Suprapubic skin (tissue), 4 donors: ENCODE data around the gene MYO1C. TPM values are rescaled to one million over a fixed set of nuclear protein-coding genes. Genes with fewer than 3 reads are reported as not detected.
"Not testable (repeated sequence)": the region's sequence is repeated elsewhere in the genome, so short reads cannot be mapped to it uniquely, and the experiment has no call there.

Source experiments
- DNase-seq, 2 donors: peaks; one replicate each; pipeline ENCODE4 v3.0.0-alpha.2; 2019; ENCODE audit warnings: low spot score in 2 of 2
- H3K27ac ChIP-seq: fragments of 200-600 bp; sonication (generic); one replicate; pipeline ENCODE4 v1.5.1; 2019
- H3K27me3 ChIP-seq: fragments of 200-600 bp; sonication (generic); one replicate; pipeline ENCODE4 v1.5.1; 2019
- H3K36me3 ChIP-seq: fragments of 200-600 bp; sonication (generic); one replicate; pipeline ENCODE4 v1.5.1; 2019
- H3K4me1 ChIP-seq: fragments of 200-600 bp; sonication (generic); one replicate; pipeline ENCODE4 v1.5.1; 2019
- H3K4me3 ChIP-seq: fragments of 200-600 bp; sonication (generic); one replicate; pipeline ENCODE4 v1.5.1; 2019; ENCODE audit warnings: mild to moderate bottlenecking
- H3K9me3 ChIP-seq: fragments of 200-600 bp; sonication (generic); one replicate; pipeline ENCODE4 v1.5.1; 2019
- EP300 ChIP-seq: sonication (generic); formaldehyde crosslinking; IDR thresholded peaks from one replicate; pipeline ENCODE4 v1.6.1; 2017; ENCODE audit warnings: antibody characterized with exemption
- POLR2A ChIP-seq, 2 donors: fragments of 450-650 bp; IDR thresholded peaks; one replicate each; pipeline ENCODE4 v1.6.1; 2017; ENCODE audit warnings: antibody characterized with exemption in 2 of 2, mild to moderate bottlenecking in 2 of 2, moderate library complexity in 2 of 2
- POLR2AphosphoS5 ChIP-seq, 3 donors: sonication (generic); formaldehyde crosslinking; IDR thresholded peaks; one replicate each; pipeline ENCODE4 v1.6.1; 2017; ENCODE audit warnings: antibody characterized with exemption in 3 of 3
- WGBS: methylation state at CpG from one replicate; pipeline ENCODE4 v1.1.5; 2018; 5-methylcytosine and 5-hydroxymethylcytosine counted together
- total RNA-seq, 4 donors: library from RNA; depleted of rRNA; stranded (reverse); fragments of >200 nt; gene quantifications; one replicate each; pipeline ENCODE4 v1.1.0, GENCODE V29; 2016
- TF ChIP-seq, protein P1 (sequence below), 2 donors: fragments of 200-600 bp in 1 of 2; fragments of 450-650 bp in 1 of 2; sonication (generic) in 1 of 2; IDR thresholded peaks; one replicate each; pipeline ENCODE4 v1.5.1; 2016 to 2019; ENCODE audit warnings: antibody characterized with exemption in 2 of 2, mild to moderate bottlenecking in 1 of 2, moderate library complexity in 1 of 2

Gene MYO1C
- total RNA-seq, 4 donors from 2014 or later, result 74.9 to 116 (median 103) TPM

DNA sequence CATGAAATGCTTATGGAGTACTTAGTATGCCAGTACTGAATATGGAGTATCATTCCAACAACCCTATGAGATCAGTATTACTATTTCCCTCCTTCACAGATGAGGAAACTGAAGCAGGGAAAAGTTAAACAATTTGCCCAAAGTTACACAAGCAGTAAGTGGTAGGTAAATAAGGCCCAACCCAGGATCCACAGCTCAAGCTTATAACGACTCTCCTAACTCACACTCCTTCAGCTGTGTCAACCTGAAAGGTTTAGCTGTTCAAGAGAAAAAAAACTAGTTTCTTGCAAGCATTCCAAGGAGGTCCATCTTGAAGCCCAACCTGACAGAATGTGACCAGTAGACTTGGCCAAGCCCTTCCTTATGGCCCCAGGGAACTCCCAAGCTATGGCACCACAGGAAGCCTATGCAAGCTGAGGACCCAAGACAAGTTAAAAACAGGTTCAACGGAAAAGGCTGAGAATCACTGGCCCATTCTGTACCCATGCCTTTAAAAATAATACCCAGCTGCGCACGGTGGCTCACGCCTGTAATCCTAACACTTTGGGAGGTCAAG lies 43.0 kb downstream of the MYO1C start:
- DNase-seq, result no peak
- TF ChIP-seq, protein P1, sequence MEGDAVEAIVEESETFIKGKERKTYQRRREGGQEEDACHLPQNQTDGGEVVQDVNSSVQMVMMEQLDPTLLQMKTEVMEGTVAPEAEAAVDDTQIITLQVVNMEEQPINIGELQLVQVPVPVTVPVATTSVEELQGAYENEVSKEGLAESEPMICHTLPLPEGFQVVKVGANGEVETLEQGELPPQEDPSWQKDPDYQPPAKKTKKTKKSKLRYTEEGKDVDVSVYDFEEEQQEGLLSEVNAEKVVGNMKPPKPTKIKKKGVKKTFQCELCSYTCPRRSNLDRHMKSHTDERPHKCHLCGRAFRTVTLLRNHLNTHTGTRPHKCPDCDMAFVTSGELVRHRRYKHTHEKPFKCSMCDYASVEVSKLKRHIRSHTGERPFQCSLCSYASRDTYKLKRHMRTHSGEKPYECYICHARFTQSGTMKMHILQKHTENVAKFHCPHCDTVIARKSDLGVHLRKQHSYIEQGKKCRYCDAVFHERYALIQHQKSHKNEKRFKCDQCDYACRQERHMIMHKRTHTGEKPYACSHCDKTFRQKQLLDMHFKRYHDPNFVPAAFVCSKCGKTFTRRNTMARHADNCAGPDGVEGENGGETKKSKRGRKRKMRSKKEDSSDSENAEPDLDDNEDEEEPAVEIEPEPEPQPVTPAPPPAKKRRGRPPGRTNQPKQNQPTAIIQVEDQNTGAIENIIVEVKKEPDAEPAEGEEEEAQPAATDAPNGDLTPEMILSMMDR (IDR thresholded peaks at IDR 0.05), result no peak
- TF ChIP-seq POLR2A (IDR thresholded peaks at IDR 0.05), result no peak
- TF ChIP-seq EP300, result no peak
- no peak for TF ChIP-seq POLR2AphosphoS5 (IDR thresholded peaks at IDR 0.05)
- Histone ChIP-seq H3K4me1 (peaks cover 45% of the 10 kb centered on the region), H3K27me3 (no peaks in the 10 kb centered on the region), H3K9me3 (no peaks in the 10 kb centered on the region), H3K36me3 (peaks cover 8% of the 10 kb centered on the region), H3K27ac (no peak overlapping the region), H3K4me3 (no peak overlapping the region)
- WGBS, result 84% methylated on average over 5 of the region's 5 CpGs

DNA sequence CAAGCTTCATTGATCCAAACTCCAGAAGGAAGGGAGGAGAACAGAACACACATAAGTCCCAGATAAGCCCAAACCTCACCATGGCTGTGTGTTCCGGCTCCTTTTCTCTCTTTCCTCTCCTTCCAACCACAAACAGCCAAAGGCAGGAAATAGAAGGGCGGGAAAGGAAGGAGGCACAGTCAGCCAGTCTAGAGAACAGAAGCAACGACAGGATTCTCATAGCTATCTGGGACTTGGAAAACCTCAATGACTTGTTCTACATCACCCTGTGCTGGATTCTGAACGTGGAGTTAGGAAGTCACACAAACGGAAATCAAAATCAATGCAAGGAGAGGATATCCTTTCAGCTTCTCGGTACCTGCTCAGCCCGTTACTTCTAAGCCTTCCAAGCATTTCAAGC lies 45.4 kb downstream of the MYO1C start:
- no peak for DNase-seq
- peaks cover 20% of the 10 kb centered on the region for H3K4me1 ChIP-seq
- H3K27me3 ChIP-seq, result no peaks in the 10 kb centered on the region
- 46% methylated on average over 7 of the region's 7 CpGs for WGBS
- peak overlapping the region; percentile 7 for H3K27ac ChIP-seq
- H3K9me3 ChIP-seq, result no peaks in the 10 kb centered on the region
- TF ChIP-seq POLR2AphosphoS5 (IDR thresholded peaks at IDR 0.05), result no peak
- no peak for TF ChIP-seq POLR2A (IDR thresholded peaks at IDR 0.05)
- no peak for TF ChIP-seq EP300
- TF ChIP-seq, protein P1 (IDR thresholded peaks at IDR 0.05), result no peak
- no peak overlapping the region for H3K4me3 ChIP-seq
- H3K36me3 ChIP-seq, result no peaks in the 10 kb centered on the region

DNA sequence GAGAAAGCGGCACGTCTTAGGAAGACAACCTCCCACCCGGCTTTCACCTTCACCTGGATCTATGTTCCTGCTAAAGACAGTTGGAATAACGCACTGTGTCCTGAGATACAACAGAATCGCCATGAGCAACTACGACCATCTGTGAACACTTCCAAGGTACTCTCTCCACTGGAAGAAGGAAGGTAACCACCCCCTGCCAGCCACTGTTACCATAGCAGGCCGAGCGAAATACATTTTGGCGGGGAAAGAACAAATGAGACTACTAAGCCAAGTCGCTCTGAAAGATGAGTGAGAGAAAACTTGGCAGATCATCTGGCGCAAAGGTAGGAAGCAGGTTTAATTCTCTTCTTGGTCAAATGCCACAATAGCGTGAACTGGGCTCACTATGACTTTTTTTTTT lies 46.3 kb downstream of the MYO1C start:
- peaks cover 5% of the 10 kb centered on the region for H3K36me3 ChIP-seq
- H3K4me3 ChIP-seq, result no peak overlapping the region
- H3K9me3 ChIP-seq, result no peaks in the 10 kb centered on the region
- H3K4me1 ChIP-seq, result peaks cover 20% of the 10 kb centered on the region
- H3K27ac ChIP-seq, result no peak overlapping the region
- no peak for TF ChIP-seq EP300
- TF ChIP-seq POLR2A (IDR thresholded peaks at IDR 0.05), result no peak
- TF ChIP-seq, protein P1 (IDR thresholded peaks at IDR 0.05), result no peak
- DNase-seq, result no peak
- no peaks in the 10 kb centered on the region for H3K27me3 ChIP-seq
- 83% methylated on average over 12 of the region's 12 CpGs for WGBS

DNA sequence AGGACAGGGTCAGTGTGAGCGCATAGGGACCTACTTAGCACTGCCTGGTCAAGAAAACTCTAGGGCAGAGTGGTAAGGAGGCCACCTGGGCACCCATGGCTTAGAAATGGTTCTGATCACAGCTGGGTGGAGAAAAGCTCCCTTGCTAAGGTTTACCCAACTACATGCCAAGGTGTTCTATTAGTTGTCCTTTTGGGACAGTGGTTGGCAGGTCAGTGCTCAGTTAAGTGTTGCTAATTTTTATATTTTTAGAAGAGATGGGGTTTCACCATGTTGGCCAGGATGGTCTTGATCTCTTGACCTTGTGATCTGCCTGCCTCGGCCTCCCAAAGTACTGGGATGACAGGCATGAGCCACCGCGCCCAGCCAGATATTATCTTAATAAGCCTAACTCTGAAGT lies 46.8 kb downstream of the MYO1C start:
- peaks cover 20% of the 10 kb centered on the region for H3K4me1 ChIP-seq
- 79% methylated on average over 4 of the region's 4 CpGs for WGBS
- not testable (repeated sequence) for DNase-seq, H3K27me3 ChIP-seq, H3K4me3 ChIP-seq, H3K27ac ChIP-seq, H3K9me3 ChIP-seq, H3K36me3 ChIP-seq

DNA sequence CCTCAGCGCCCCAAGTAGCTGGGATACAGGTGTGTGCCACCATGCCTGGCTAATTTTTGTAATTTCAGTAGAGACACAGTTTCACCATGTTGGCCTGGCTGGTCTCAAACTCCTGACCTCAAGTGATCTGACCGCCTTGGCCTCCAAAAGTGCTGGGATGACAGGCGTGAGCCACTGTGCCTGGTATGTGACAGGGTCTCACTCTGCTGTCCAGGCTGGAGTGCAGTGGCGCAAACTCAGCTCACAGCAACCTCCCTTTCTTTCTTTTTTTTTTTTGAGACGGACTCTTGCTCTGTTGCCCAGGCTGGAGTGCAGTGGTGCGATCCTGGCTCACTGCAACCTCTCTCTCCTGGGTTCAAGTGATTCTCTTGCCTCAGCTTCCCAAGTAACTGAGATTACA lies 49.8 kb downstream of the MYO1C start:
- Histone ChIP-seq H3K4me1 (peaks cover 13% of the 10 kb centered on the region), H3K36me3 (peaks cover 10% of the 10 kb centered on the region)
- not testable (repeated sequence) for H3K27me3 ChIP-seq, H3K4me3 ChIP-seq, DNase-seq, H3K9me3 ChIP-seq, H3K27ac ChIP-seq
- 97% methylated on average over 6 of the region's 6 CpGs for WGBS

DNA sequence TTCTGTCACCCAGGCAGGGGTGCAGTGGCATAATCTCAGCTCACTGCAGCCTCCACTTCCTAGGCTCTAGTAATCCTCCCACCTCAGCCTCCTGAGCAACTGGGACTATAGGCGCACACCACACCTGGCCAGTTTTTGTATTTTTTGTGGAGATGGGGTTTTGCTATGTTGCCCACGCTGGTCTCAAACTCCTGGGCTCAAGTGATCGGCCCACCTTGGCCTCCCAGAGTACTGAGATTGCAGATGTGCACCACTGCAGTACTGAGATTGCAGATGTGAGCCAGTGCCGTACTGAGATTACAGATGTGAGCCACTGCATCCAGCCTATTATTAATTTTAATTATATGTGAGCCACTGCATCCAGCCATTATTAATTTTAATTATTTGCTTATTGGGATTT lies 50.3 kb downstream of the MYO1C start:
- 99% methylated on average over 4 of the region's 4 CpGs for WGBS
- Histone ChIP-seq H3K36me3 (peaks cover 14% of the 10 kb centered on the region), H3K27me3 (no peaks in the 10 kb centered on the region), H3K4me3 (no peak overlapping the region), H3K27ac (no peak overlapping the region), H3K9me3 (no peaks in the 10 kb centered on the region), H3K4me1 (peaks cover 8% of the 10 kb centered on the region)
- DNase-seq, result no peak
- TF ChIP-seq EP300 (no peak), POLR2A (IDR thresholded peaks at IDR 0.05) (no peak), POLR2AphosphoS5 (IDR thresholded peaks at IDR 0.05) (no peak)
- TF ChIP-seq, protein P1 (IDR thresholded peaks at IDR 0.05), result no peak
